Activated CD4-positive, CD25-positive, alpha-beta regulatory T cell treated with anti-CD3 and anti-CD28 coated beads, Interleukin-2, amount 50 U/mL, for 72 hours (primary cell): Measurements from ENCODE around the gene TRAPPC10.

Experiments
- DNase-seq: peaks from one replicate; pipeline ENCODE4 v3.0.0; 2021

Gene TRAPPC10

GRCh38 chr21:43983860-43984420, 28.2 kb upstream of the TRAPPC10 start:
- DNase-seq: no peak

- DNase-seq: no peak
Measured at GRCh38 chr21:43984905-43985689, 27.0 kb upstream of the TRAPPC10 start.

GRCh38 chr21:43985690-43986251, 26.3 kb upstream of the TRAPPC10 start:
- no peak for DNase-seq

GRCh38 chr21:43986544-43987451, 25.3 kb upstream of the TRAPPC10 start:
- DNase-seq: no peak

GRCh38 chr21:43987509-43987908, 24.6 kb upstream of the TRAPPC10 start:
- DNase-seq: no peak

GRCh38 chr21:43988016-43988415, 24.1 kb upstream of the TRAPPC10 start:
- no peak for DNase-seq

GRCh38 chr21:43988506-43989230, 23.4 kb upstream of the TRAPPC10 start:
- DNase-seq: no peak

- no peak for DNase-seq
Measured at GRCh38 chr21:43989401-43989800, 22.7 kb upstream of the TRAPPC10 start.

GRCh38 chr21:43991447-43991991, 20.6 kb upstream of the TRAPPC10 start:
- no peak for DNase-seq

- no peak for DNase-seq
Measured at GRCh38 chr21:43992121-43992520, 20.0 kb upstream of the TRAPPC10 start.

GRCh38 chr21:43993420-43993934, 18.6 kb upstream of the TRAPPC10 start:
- DNase-seq: no peak

- DNase-seq: no peak
Measured at GRCh38 chr21:43994085-43994484, 18.0 kb upstream of the TRAPPC10 start.

- no peak for DNase-seq
Measured at GRCh38 chr21:43994646-43995045, 17.5 kb upstream of the TRAPPC10 start.

- DNase-seq: no peak
Measured at GRCh38 chr21:43995521-43996105, 16.5 kb upstream of the TRAPPC10 start.

GRCh38 chr21:43997766-43998742, 14.1 kb upstream of the TRAPPC10 start:
- no peak for DNase-seq

- no peak for DNase-seq
Measured at GRCh38 chr21:44000360-44000759, 11.7 kb upstream of the TRAPPC10 start.

- DNase-seq: no peak
Measured at GRCh38 chr21:44002511-44002910, 9.6 kb upstream of the TRAPPC10 start.

- no peak for DNase-seq
Measured at GRCh38 chr21:44003307-44003966, 8.7 kb upstream of the TRAPPC10 start.

- DNase-seq: no peak
Measured at GRCh38 chr21:44005071-44005470, 7.0 kb upstream of the TRAPPC10 start.

GRCh38 chr21:44005593-44005992, 6.5 kb upstream of the TRAPPC10 start:
- no peak for DNase-seq
